ENCODE results near the gene PDE6G.
A peak's percentile ranks its signal among the peaks of the same experiment; 100 is the strongest.

Gene PDE6G

DNA sequence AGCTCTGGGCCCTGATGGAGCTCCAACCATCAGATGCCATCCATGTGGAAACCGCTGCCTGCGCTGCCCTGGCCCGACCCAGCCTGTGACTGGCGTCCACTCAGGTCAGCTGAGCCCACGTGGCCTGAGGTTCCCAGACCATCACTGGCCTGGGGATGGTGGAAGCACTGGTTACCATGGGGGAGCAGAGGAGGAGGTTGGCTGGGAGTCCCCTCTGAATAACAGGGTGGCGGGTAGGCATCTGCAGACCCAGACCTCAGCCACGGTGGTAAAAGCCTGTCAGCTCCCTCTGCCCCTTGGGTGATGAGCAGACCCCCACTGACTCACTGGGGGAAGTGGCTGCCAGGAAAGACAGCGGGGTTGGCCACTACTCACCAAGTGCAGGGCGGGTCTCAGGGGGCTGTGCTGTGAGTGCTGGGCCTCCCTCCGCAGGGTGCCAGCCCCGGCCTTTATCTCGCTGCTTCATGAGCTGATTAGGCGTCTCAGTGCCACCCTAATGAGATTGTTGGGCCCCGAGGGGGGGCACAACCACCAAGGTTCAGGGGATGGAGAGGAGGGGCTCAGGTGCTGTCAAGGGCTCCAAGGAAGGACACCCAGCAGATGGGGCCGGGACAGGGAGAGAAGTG is at the start of gene PDE6G:
Gene PDE6G (minus strand): TSS at position 425 of the 626 bp plus-strand sequence. CDS start 3,237 bp downstream, outside the sequence.
- no peaks in the 10 kb centered on the region for H3K9me3 Mint-ChIP-seq
- no peak within 1 kb of the TSS for H3K27ac Mint-ChIP-seq
- peaks cover 17% of the 10 kb centered on the region for H3K27me3 Mint-ChIP-seq
- H3K4me3 Mint-ChIP-seq = no peak within 1 kb of the TSS
- DNase-seq = no peak
- H3K4me1 Mint-ChIP-seq (ENCODE audit: low read depth) = peaks cover 19% of the 10 kb centered on the region
- no peaks in the 10 kb centered on the region for H3K36me3 Mint-ChIP-seq (ENCODE audit: low read depth)

GRCh38 chr17:81705518-81706231 is 49.3 kb upstream of the PDE6G start:
- Mint-ChIP-seq H3K4me1 (ENCODE audit: low read depth) (peaks cover 38% of the 10 kb centered on the region), H3K27me3 (no peaks in the 10 kb centered on the region)

DNA sequence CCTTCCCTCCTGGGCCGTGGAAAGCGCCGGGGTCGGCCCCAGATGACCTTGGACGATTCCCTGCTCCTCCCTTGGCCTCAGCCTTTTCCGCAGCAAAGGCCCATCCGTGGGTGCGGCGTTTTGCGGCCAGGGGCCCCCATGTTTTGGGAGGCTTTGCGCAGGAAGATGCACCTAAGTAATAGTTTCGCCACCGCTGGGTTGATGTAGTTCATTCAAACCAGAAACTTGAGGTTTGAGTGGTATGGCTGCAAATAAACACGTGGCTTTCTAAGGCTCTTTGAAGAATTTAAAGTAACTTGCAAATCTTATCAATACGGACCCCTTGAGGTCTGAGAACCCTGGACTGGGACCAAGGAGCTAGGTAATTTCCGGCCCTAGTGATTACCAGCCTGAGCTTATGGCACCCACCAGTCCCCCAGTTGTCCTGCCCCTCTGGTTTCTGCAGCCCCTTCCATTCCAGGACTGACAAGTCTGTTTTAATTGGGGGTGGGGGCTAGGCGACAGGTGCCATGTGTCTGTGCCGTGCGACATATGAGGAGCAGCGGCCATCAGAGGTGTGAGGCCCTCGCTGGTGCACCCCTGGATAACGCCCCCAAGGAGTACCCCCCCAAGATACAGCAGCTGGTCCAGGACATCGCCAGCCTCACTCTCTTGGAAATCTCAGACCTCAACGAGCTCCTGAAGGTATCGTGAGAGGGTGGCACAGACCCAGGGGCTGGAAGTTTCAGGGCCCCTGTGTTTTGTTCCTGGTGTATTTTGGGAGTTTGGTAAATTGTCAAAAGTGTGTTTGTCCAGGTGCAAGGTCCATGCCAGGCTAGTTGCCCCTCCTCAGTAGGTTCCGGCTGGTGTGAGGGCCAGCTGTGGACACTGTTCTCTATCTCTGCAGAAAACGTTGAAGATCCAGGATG is 47.7 kb upstream of the PDE6G start:
- Mint-ChIP-seq H3K27me3 (no peaks in the 10 kb centered on the region), H3K27ac (peak overlapping the region; percentile 90), H3K4me3 (peak overlapping the region; percentile 97), H3K4me1 (ENCODE audit: low read depth) (peaks cover 32% of the 10 kb centered on the region), H3K9me3 (no peaks in the 10 kb centered on the region), H3K36me3 (ENCODE audit: low read depth) (peaks cover 85% of the 10 kb centered on the region)
- no peak for DNase-seq

More at GRCh38 chr17:81705518-81706231, 49.3 kb upstream of the PDE6G start:
- DNase-seq = no peak
- peaks cover 78% of the 10 kb centered on the region for H3K36me3 Mint-ChIP-seq (ENCODE audit: low read depth)
- peak overlapping the region; percentile 89 for H3K27ac Mint-ChIP-seq
- peak overlapping the region; percentile 46 for H3K4me3 Mint-ChIP-seq
- no peaks in the 10 kb centered on the region for H3K9me3 Mint-ChIP-seq

- Mint-ChIP-seq H3K27ac (peak within 1 kb of the TSS; percentile 97), H3K4me1 (ENCODE audit: low read depth) (peaks cover 30% of the 10 kb centered on the region), H3K9me3 (no peaks in the 10 kb centered on the region), H3K27me3 (no peaks in the 10 kb centered on the region), H3K4me3 (peak within 1 kb of the TSS; percentile 97), H3K36me3 (ENCODE audit: low read depth) (peaks cover 86% of the 10 kb centered on the region)
- peak; percentile 92 for DNase-seq
These were observed 46.8 kb upstream of the PDE6G start, which contains the start of gene MRPL12 for GRCh38 chr17:81702934-81703746. TSS of gene MRPL12 (plus strand) at chr17:81703367. CDS start at chr17:81703502, 135 bp downstream.

DNA sequence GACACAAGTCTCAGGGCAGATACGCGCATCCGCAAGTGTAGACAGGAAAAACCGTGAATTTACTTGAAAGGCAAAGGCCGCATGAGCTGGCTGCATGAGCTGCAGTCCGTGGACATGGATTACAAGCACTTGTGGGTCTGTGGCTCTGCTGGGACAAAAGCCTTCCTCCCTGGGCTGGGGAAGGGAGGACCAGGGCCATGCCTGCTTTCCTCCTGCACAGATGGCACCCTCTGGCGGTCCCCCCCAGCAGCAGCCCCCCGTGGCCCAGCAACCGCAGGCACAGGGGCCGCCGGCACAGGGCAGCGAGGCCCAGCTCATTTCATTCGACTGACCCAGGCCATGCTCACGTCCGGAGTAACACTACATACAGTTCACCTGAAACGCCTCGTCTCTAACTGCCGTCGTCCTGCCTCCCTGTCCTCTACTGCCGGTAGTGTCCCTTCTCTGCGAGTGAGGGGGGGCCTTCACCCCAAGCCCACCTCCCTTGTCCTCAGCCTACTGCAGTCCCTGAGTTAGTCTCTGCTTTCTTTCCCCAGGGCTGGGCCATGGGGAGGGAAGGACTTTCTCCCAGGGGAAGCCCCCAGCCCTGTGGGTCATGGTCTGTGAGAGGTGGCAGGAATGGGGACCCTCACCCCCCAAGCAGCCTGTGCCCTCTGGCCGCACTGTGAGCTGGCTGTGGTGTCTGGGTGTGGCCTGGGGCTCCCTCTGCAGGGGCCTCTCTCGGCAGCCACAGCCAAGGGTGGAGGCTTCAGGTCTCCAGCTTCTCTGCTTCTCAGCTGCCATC is 45.1 kb upstream of the PDE6G start:
- no peaks in the 10 kb centered on the region for H3K27me3 Mint-ChIP-seq
- no peak for DNase-seq
- H3K9me3 Mint-ChIP-seq = no peaks in the 10 kb centered on the region
- peaks cover 88% of the 10 kb centered on the region for H3K36me3 Mint-ChIP-seq (ENCODE audit: low read depth)
- H3K27ac Mint-ChIP-seq = peak overlapping the region; percentile 97
- H3K4me1 Mint-ChIP-seq (ENCODE audit: low read depth) = peaks cover 30% of the 10 kb centered on the region
- H3K4me3 Mint-ChIP-seq = peak overlapping the region; percentile 97

DNA sequence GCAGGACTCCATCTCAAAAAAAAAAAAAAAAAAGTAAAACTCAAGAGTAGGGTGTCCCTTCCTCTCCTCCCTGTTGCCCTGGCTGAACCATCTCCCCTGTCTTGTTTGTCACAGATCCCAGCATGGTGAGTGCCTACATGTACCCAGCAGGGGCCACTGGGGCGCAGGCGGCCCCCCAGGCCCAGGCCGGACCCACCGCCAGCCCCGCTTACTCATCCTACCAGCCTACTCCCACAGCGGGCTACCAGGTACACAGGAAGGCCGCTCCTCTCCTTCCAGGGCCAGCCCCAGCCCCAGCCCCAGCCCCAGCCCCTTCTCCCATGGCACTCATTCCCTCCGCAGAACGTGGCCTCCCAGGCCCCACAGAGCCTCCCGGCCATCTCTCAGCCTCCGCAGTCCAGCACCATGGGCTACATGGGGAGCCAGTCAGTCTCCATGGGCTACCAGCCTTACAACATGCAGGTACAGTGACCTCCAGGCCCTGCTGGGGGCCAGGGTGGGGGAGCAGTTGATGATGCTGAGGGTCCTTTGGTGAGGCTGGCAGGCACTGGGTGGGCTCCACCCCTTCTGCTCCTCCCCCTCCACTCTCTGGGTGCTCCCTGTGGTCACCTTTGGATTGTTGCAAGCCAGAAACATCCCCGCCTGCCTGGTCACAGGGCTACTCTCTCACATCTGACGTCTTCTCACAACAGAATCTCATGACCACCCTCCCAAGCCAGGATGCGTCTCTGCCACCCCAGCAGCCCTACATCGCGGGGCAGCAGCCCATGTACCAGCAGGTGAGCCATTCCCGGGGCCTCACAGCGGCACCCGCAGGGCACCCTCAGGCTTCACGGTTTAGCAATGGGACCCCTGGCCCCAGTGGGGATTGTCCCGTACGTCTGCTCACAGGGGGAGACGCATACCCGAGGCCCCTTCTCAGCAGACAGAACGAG is 44.3 kb upstream of the PDE6G start:
- Mint-ChIP-seq H3K4me1 (ENCODE audit: low read depth) (peaks cover 26% of the 10 kb centered on the region), H3K27ac (peak overlapping the region; percentile 97), H3K36me3 (ENCODE audit: low read depth) (peaks cover 88% of the 10 kb centered on the region), H3K27me3 (no peaks in the 10 kb centered on the region), H3K4me3 (peak overlapping the region; percentile 97), H3K9me3 (no peaks in the 10 kb centered on the region)
- DNase-seq = no peak

DNA sequence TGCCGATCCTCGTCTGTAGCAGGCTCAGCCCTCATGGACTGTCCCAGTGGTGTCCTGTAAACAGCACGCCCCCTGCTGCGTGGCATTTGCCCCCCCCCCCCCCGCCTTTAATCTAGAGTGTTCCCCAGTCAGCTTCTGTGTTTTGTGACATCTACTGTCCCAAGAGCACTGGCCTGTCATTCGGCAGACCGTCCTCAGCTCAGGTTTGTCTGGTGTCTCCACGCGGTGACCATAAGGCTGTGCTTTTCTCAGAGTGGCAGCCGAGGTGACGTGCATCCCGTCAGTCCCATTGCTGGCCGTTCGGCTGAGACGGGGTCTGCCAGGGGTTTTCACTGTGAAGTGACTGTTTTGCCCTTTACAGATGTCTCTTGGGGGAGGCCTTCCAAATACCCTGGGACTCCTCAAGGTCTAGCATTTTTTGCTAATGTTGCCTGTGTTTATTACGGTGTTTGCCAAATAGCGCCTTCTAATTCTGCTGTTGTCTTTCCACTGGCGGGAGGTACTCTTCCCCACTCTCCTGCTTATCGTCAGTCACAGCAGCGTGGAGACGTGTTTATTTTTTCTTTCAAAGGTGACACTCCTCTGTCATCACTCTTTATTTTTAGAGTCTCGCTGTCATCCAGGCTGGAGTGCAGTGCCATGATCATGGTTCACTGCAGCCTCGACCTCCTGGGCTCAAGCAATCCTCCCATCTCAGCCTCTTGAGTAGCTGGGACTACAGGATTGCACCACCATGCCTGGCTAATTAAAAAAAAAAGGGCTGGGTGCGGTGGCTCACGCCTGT is 41.1 kb upstream of the PDE6G start:
- Mint-ChIP-seq H3K27me3 (no peaks in the 10 kb centered on the region), H3K4me1 (ENCODE audit: low read depth) (peaks cover 15% of the 10 kb centered on the region), H3K4me3 (no peak overlapping the region), H3K27ac (peak overlapping the region; percentile 59), H3K9me3 (no peaks in the 10 kb centered on the region), H3K36me3 (ENCODE audit: low read depth) (peaks cover 92% of the 10 kb centered on the region)
- no peak for DNase-seq

DNA sequence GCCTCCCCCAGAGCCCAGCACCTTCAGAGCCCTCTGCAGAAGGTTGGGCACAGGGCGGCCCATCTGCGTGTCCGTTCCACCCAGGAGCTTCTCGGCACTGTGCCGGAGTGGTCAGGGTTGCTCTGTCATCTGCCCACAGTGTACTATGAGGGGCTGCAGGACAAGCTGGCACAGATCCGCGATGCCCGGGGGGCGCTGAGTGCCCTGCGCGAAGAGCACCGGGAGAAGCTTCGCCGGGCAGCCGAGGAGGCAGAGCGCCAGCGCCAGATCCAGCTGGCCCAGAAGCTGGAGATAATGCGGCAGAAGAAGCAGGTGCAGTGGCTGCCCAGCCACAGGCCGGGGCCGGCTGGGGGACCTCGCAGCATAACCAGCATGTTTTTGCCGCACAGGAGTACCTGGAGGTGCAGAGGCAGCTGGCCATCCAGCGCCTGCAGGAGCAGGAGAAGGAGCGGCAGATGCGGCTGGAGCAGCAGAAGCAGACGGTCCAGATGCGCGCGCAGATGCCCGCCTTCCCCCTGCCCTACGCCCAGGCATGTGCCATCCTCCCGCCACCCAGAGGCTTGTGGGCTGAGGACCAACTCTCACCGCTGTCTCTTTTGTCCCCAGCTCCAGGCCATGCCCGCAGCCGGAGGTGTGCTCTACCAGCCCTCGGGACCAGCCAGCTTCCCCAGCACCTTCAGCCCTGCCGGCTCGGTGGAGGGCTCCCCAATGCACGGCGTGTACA is 40.0 kb upstream of the PDE6G start:
- peaks cover 92% of the 10 kb centered on the region for H3K36me3 Mint-ChIP-seq (ENCODE audit: low read depth)
- H3K27ac Mint-ChIP-seq = peak overlapping the region; percentile 59

DNA sequence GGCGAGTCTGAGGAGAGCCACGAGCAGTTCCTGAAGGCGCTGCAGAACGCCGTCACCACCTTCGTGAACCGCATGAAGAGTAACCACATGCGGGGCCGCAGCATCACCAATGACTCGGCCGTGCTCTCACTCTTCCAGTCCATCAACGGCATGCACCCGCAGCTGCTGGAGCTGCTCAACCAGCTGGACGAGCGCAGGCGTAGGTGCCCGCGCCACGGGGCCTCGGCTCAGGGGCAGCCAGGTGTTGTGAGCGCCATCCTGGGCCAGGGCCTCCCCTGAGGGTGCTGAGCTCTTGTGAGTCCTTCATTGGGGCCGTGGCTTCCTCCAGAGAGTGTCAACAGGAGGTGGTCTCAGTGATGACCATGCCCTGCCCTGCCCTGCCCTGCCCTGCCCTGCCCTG is 39.5 kb upstream of the PDE6G start:
- Mint-ChIP-seq H3K9me3 (no peaks in the 10 kb centered on the region), H3K27me3 (no peaks in the 10 kb centered on the region), H3K4me3 (no peak overlapping the region), H3K4me1 (ENCODE audit: low read depth) (peaks cover 3% of the 10 kb centered on the region), H3K36me3 (ENCODE audit: low read depth) (peaks cover 92% of the 10 kb centered on the region), H3K27ac (no peak overlapping the region)
- DNase-seq = no peak

More for the DNA sequence above, 40.0 kb upstream of the PDE6G start:
- Mint-ChIP-seq H3K9me3 (no peaks in the 10 kb centered on the region), H3K4me3 (no peak overlapping the region), H3K27me3 (no peaks in the 10 kb centered on the region), H3K4me1 (ENCODE audit: low read depth) (peaks cover 9% of the 10 kb centered on the region)
- DNase-seq = no peak

GRCh38 chr17:81695211-81695610 is 38.9 kb upstream of the PDE6G start:
- Mint-ChIP-seq H3K36me3 (ENCODE audit: low read depth) (peaks cover 93% of the 10 kb centered on the region), H3K27me3 (no peaks in the 10 kb centered on the region), H3K9me3 (no peaks in the 10 kb centered on the region), H3K27ac (no peak overlapping the region), H3K4me3 (no peak overlapping the region), H3K4me1 (ENCODE audit: low read depth) (no peaks in the 10 kb centered on the region)
- no peak for DNase-seq

GRCh38 chr17:81694810-81695209 is 38.5 kb upstream of the PDE6G start:
- Mint-ChIP-seq H3K4me3 (no peak overlapping the region), H3K27ac (no peak overlapping the region), H3K36me3 (ENCODE audit: low read depth) (peaks cover 96% of the 10 kb centered on the region), H3K9me3 (no peaks in the 10 kb centered on the region), H3K4me1 (ENCODE audit: low read depth) (no peaks in the 10 kb centered on the region), H3K27me3 (no peaks in the 10 kb centered on the region)
- DNase-seq = no peak

All from activated T-cell treated with anti-CD3 and anti-CD28 coated beads, Interleukin-2, amount 50 U/mL, for 24 hours (primary cell).